ENCODE results near the gene SLC38A4.

The SLC38A4 gene

DNA sequence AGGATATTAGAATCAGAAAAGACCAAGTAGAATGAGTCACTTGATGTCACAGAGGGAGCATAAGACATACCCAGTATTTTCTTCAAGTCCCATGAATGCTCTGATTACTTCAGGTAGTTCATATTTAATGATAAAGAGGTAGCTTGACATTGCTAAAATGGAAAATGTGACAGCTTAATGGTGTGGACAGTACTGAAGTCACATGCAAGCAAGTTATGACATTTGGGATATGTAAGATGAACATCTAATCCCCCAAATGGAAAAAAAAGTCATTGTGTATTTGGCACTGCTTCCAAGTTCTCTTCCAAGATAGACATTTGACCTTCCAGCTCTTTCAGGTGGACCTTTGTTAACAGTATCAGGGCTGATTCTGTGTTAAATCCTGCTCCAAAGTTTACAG is 45.9 kb downstream of the SLC38A4 start:
- Histone ChIP-seq H3K79me2 (ENCODE audit: insufficient read depth, low read length) (no peaks in the 10 kb centered on the region), H3F3A (ENCODE audit: insufficient read depth) (no peaks in the 10 kb centered on the region), H3K9me2 (replicated peaks; ENCODE audit: insufficient read depth, low read length) (no peaks in the 10 kb centered on the region), H3K9me3 (ENCODE audit: insufficient read depth, low read length) (no peaks in the 10 kb centered on the region), H2AFZ (ENCODE audit: low read depth, low read length, severe bottlenecking) (no peak overlapping the region), H3K27ac (ENCODE audit: low read depth, low read length) (no peak overlapping the region), H3K36me3 (ENCODE audit: low read length) (no peaks in the 10 kb centered on the region), H3K4me2 (ENCODE audit: low read depth, low read length, poor library complexity, severe bottlenecking) (no peak overlapping the region), H3K27me3 (ENCODE audit: low read length) (no peaks in the 10 kb centered on the region), H4K20me1 (ENCODE audit: low read depth, low read length) (no peaks in the 10 kb centered on the region), H3K4me3 (ENCODE audit: insufficient read depth, low read length, poor library complexity, severe bottlenecking) (no peak overlapping the region), H3K9ac (ENCODE audit: low read length) (no peak overlapping the region)
- TF ChIP-seq CTCF (IDR thresholded peaks at IDR 0.05; ENCODE audit: insufficient read depth, low read length, poor library complexity, severe bottlenecking) (no peak), EZH2phosphoT487 (conservative IDR thresholded peaks at IDR 0.05; ENCODE audit: low read length) (no peak)

DNA sequence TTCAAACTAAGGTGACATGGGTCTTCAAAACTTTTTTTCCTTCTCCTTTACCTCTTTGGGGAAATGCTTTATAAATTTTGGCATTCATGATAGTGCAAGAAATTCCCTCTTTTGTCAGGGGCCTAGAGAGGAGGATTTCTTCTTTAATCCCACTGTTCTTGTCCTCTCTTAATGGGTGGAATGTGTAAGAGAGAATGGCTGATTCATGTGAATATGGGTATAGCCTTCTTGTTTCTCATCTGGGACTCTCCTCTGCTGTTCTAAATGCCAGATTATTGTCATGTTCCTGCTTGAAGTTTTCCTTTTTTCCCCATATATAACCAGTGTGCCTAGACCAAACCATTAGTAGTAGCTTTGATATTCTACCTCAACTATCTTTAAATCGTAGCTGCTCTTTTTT is 46.7 kb downstream of the SLC38A4 start:
- Histone ChIP-seq H3K4me2 (ENCODE audit: low read depth, low read length, poor library complexity, severe bottlenecking) (no peak overlapping the region), H4K20me1 (ENCODE audit: low read depth, low read length) (no peaks in the 10 kb centered on the region), H3K4me3 (ENCODE audit: insufficient read depth, low read length, poor library complexity, severe bottlenecking) (no peak overlapping the region), H2AFZ (ENCODE audit: low read depth, low read length, severe bottlenecking) (no peak overlapping the region), H3K9ac (ENCODE audit: low read length) (no peak overlapping the region), H3K9me2 (replicated peaks; ENCODE audit: insufficient read depth, low read length) (no peaks in the 10 kb centered on the region), H3K27me3 (ENCODE audit: low read length) (no peaks in the 10 kb centered on the region), H3K27ac (ENCODE audit: low read depth, low read length) (no peak overlapping the region), H3K36me3 (ENCODE audit: low read length) (no peaks in the 10 kb centered on the region), H3K79me2 (ENCODE audit: insufficient read depth, low read length) (no peaks in the 10 kb centered on the region), H3K9me3 (ENCODE audit: insufficient read depth, low read length) (no peaks in the 10 kb centered on the region), H3F3A (ENCODE audit: insufficient read depth) (no peaks in the 10 kb centered on the region)
- TF ChIP-seq CTCF (IDR thresholded peaks at IDR 0.05; ENCODE audit: insufficient read depth, low read length, poor library complexity, severe bottlenecking) (no peak), EZH2phosphoT487 (conservative IDR thresholded peaks at IDR 0.05; ENCODE audit: low read length) (no peak)

- Histone ChIP-seq H3K27ac (ENCODE audit: low read depth, low read length) (no peak overlapping the region), H4K20me1 (ENCODE audit: low read depth, low read length) (no peaks in the 10 kb centered on the region), H3F3A (ENCODE audit: insufficient read depth) (no peaks in the 10 kb centered on the region), H3K79me2 (ENCODE audit: insufficient read depth, low read length) (no peaks in the 10 kb centered on the region), H3K9ac (ENCODE audit: low read length) (no peak overlapping the region), H3K4me2 (ENCODE audit: low read depth, low read length, poor library complexity, severe bottlenecking) (no peak overlapping the region), H3K27me3 (ENCODE audit: low read length) (no peaks in the 10 kb centered on the region), H3K9me2 (replicated peaks; ENCODE audit: insufficient read depth, low read length) (no peaks in the 10 kb centered on the region), H3K36me3 (ENCODE audit: low read length) (no peaks in the 10 kb centered on the region), H3K9me3 (ENCODE audit: insufficient read depth, low read length) (no peaks in the 10 kb centered on the region), H3K4me3 (ENCODE audit: insufficient read depth, low read length, poor library complexity, severe bottlenecking) (no peak overlapping the region), H2AFZ (ENCODE audit: low read depth, low read length, severe bottlenecking) (no peak overlapping the region)
- TF ChIP-seq CTCF (IDR thresholded peaks at IDR 0.05; ENCODE audit: insufficient read depth, low read length, poor library complexity, severe bottlenecking), result no peak
- TF ChIP-seq EZH2phosphoT487 (conservative IDR thresholded peaks at IDR 0.05; ENCODE audit: low read length), result no peak
Measured at GRCh38 chr12:46778415-46778814, 47.4 kb downstream of the SLC38A4 start.

- TF ChIP-seq CTCF (IDR thresholded peaks at IDR 0.05; ENCODE audit: insufficient read depth, low read length, poor library complexity, severe bottlenecking), result no peak
- TF ChIP-seq EZH2phosphoT487 (conservative IDR thresholded peaks at IDR 0.05; ENCODE audit: low read length), result no peak
- H3K27ac ChIP-seq (ENCODE audit: low read depth, low read length), result no peak overlapping the region
- H3K4me3 ChIP-seq (ENCODE audit: insufficient read depth, low read length, poor library complexity, severe bottlenecking), result no peak overlapping the region
Measured at GRCh38 chr12:46777587-46777986, 48.2 kb downstream of the SLC38A4 start.

More at GRCh38 chr12:46777587-46777986, 48.2 kb downstream of the SLC38A4 start:
- H3K9ac ChIP-seq (ENCODE audit: low read length), result no peak overlapping the region
- H3K36me3 ChIP-seq (ENCODE audit: low read length), result no peaks in the 10 kb centered on the region
- no peak overlapping the region for H2AFZ ChIP-seq (ENCODE audit: low read depth, low read length, severe bottlenecking)
- no peaks in the 10 kb centered on the region for H3K9me3 ChIP-seq (ENCODE audit: insufficient read depth, low read length)
- H3K27me3 ChIP-seq (ENCODE audit: low read length), result no peaks in the 10 kb centered on the region
- no peaks in the 10 kb centered on the region for H4K20me1 ChIP-seq (ENCODE audit: low read depth, low read length)
- no peaks in the 10 kb centered on the region for H3K79me2 ChIP-seq (ENCODE audit: insufficient read depth, low read length)
- no peak overlapping the region for H3K4me2 ChIP-seq (ENCODE audit: low read depth, low read length, poor library complexity, severe bottlenecking)
- H3F3A ChIP-seq (ENCODE audit: insufficient read depth), result no peaks in the 10 kb centered on the region
- no peaks in the 10 kb centered on the region for H3K9me2 ChIP-seq (replicated peaks; ENCODE audit: insufficient read depth, low read length)
